NT2/D1 (cell line): ENCODE data around the gene IMMT.

ENCODE experiments used
- YY1 ChIP-seq: IDR thresholded peaks from 2 replicates; pipeline ENCODE4 v1.6.1; 2011; ENCODE audit not compliant: insufficient read length, insufficient read depth
- ZNF274 ChIP-seq: IDR thresholded peaks from 2 replicates; pipeline ENCODE4 v1.6.1; 2011; ENCODE audit warnings: mild to moderate bottlenecking, low read depth, low read length

GRCh38 chr2:86237172-86237571 lies 41.9 kb upstream of the IMMT start:
- TF ChIP-seq ZNF274 (no peak), YY1 (no peak)
